SK-N-MC (cell line): ENCODE results near the gene EXOC3.

ENCODE experiments used
- DNase-seq: peaks from one replicate; pipeline ENCODE4 v3.0.0-alpha.2; 2011; ENCODE audit warnings: low read depth, low spot score
- H3K27ac ChIP-seq: fragments of 200-600 bp; sonication (generic); 2 replicates; pipeline ENCODE4 v1.5.1; 2016; ENCODE audit warnings: mixed run types
- H3K36me3 ChIP-seq: fragments of 200-600 bp; sonication (generic); 2 replicates; pipeline ENCODE4 v1.6.1; 2017; ENCODE audit warnings: antibody characterized with exemption, low read length, mixed read lengths; ENCODE audit not compliant: insufficient read depth
- H3K4me3 ChIP-seq: fragments of 200-600 bp; sonication (generic); 2 replicates; pipeline ENCODE4 v1.5.1; 2016
- H3K9ac ChIP-seq: fragments of 200-600 bp; sonication (generic); 2 replicates; pipeline ENCODE4 v1.8.0; 2017; ENCODE audit warnings: mixed run types, mixed read lengths; ENCODE audit not compliant: insufficient read length
- H3K9me3 ChIP-seq: fragments of 200-600 bp; sonication (generic); 2 replicates; pipeline ENCODE4 v1.6.1; 2017; ENCODE audit warnings: low read depth, mild to moderate bottlenecking, antibody characterized with exemption, low read length, moderate library complexity, mixed read lengths
- EZH2 ChIP-seq: fragments of 200-600 bp; sonication (generic); IDR thresholded peaks from one replicate; pipeline ENCODE4 v1.6.1; 2017; ENCODE audit warnings: antibody characterized with exemption
- FOXP2 ChIP-seq: optimal IDR thresholded peaks from 2 replicates; pipeline ENCODE3; 2011; ENCODE audit warnings: mild to moderate bottlenecking, moderate library complexity; ENCODE audit not compliant: insufficient read depth; ENCODE audit errors: extremely low read length, control extremely low read depth
- POLR2AphosphoS5 ChIP-seq: IDR thresholded peaks from 2 replicates; pipeline ENCODE4 v1.6.1; 2012; ENCODE audit warnings: mild to moderate bottlenecking, low read depth, low read length, borderline replicate concordance

Gene EXOC3

DNA sequence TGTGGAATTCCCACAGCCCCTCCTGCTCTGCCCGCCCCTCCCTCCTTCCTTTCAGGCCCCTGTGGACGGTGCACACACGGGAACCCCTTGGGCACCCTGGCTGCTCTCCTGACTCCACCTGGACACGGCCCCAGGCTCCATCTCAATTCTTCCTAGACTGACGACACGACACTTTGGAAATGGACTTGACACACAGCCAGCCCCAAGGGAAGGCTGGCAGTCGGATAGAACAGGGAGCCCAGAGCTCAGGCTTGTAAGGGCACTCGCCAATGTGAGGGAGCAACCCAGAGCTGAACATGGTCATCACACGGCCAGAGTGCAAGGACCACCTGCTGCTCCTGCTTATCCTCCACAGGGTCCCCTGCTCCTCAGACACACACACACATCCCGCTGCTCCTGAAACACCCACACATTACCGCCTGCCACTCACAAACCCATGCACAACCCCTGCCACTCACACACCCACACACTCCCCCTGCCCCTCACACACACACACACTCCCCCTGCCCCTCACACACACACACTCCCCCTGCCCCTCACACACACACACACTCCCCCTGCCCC, 72.4 kb downstream of the EXOC3 start:
- no peak overlapping the region for H3K9ac ChIP-seq
- H3K4me3 ChIP-seq: no peak overlapping the region
- H3K36me3 ChIP-seq: no peaks in the 10 kb centered on the region
- no peaks in the 10 kb centered on the region for H3K9me3 ChIP-seq
- no peak for DNase-seq
- no peak overlapping the region for H3K27ac ChIP-seq
- TF ChIP-seq POLR2AphosphoS5 (no peak), FOXP2 (no peak), EZH2 (no peak)

GRCh38 chr5:516338-516925, 73.5 kb downstream of the EXOC3 start:
- H3K9ac ChIP-seq: no peak overlapping the region
- TF ChIP-seq POLR2AphosphoS5: no peak
- no peak for TF ChIP-seq EZH2
- no peak for TF ChIP-seq FOXP2

More at GRCh38 chr5:516338-516925, 73.5 kb downstream of the EXOC3 start:
- Histone ChIP-seq H3K9me3 (no peaks in the 10 kb centered on the region), H3K4me3 (no peak overlapping the region), H3K27ac (no peak overlapping the region), H3K36me3 (no peaks in the 10 kb centered on the region)
- no peak for DNase-seq
